ENCODE results near the gene CLEC4F. TPM values are rescaled to one million over a fixed set of nuclear protein-coding genes. Genes with fewer than 3 reads are reported as not detected.

Gene CLEC4F
- total and polyA plus RNA-seq, 10 of the 15 experiments (the other 5 are each of a cell fraction or from before 2014, with no cell fraction given) = 0.03 TPM; not detected in 9

DNA sequence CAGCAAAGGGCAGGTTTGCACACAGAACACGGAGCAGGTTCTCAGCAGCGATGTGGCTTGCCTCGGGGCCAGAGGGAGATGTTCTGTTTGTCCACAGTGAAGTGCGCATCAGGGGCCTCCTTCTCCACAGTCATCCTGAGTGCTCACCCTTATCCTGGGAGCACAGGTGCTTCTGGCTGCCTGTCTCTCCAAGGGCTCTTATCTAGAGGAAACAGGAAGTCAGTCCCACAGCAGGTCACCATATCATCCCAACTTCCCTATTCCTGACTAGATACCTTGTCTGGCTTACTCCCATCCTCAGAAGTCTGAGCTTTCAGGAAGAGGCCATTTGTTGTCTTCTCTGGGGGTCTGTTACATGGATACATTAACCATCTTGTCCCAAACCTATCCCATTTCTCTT is 15.2 kb upstream of the CLEC4F start, which contains the start of gene CD207:
Gene CD207 (minus strand): TSS at position 174 of the 400 bp plus-strand sequence. CDS start 40 bp downstream, at position 134.
- Histone ChIP-seq H4K20me1 (ENCODE audit: control insufficient read depth, insufficient read depth) (no peaks in the 10 kb centered on the region), H3K27me3 (replicated peaks in 1 of 2; ENCODE audit: control insufficient read depth in 2 of 2, insufficient read depth in 2 of 2, low read length in 1 of 2) (peaks cover 0 to 2% of the 10 kb centered on the region in 2 experiments; a peak in 1 of 4 replicates), H3K9ac (ENCODE audit: control insufficient read depth, insufficient read depth, low read length) (no peak within 1 kb of the TSS), H3K36me3 (ENCODE audit: control insufficient read depth in 2 of 2, insufficient read depth in 2 of 2, low read length in 1 of 2) (no peaks in the 10 kb centered on the region), H3K9me3 (replicated peaks; ENCODE audit: control insufficient read depth, insufficient read depth, low read length) (no peaks in the 10 kb centered on the region), H3K4me3 (no peak within 1 kb of the TSS), H3K79me2 (ENCODE audit: control insufficient read depth, insufficient read depth, low read length) (no peaks in the 10 kb centered on the region), H2AFZ (ENCODE audit: control insufficient read depth, low read depth, low read length) (no peak within 1 kb of the TSS), H3K4me1 (ENCODE audit: control insufficient read depth, insufficient read depth, low read length) (no peaks in the 10 kb centered on the region), H3K4me2 (ENCODE audit: control insufficient read depth, insufficient read depth) (no peak within 1 kb of the TSS), H3K27ac (ENCODE audit: control insufficient read depth, insufficient read depth) (no peak within 1 kb of the TSS)
- ChIA-PET SMC1A (ENCODE audit: uncharacterized antibody, unreplicated experiment) (no interaction called here), RAD21 (ENCODE audit: unreplicated experiment) (no interaction called here), POLR2A (no interaction called here), CTCF (no interaction called here)
- FAIRE-seq (no peak), ATAC-seq (no peak), DNase-seq (ENCODE audit: low read depth, low spot score) (no peak)
- no TSS peak for BruUV-seq (replicated peaks)
- in situ Hi-C loops (cut with MboI) (no loop called here), intact Hi-C loops (cut with micrococcal nuclease; ENCODE audit: unreplicated experiment) (no loop called here)
- WGBS (ENCODE audit: insufficient coverage, insufficient replicate concordance, low lambda C conversion rate, missing lambda C conversion rate) = 15% methylated on average over 4 of the region's 4 CpGs
- TF ChIP-seq IKZF1 (conservative IDR thresholded peaks at IDR 0.05) (no peak), MEF2B (IDR thresholded peaks at IDR 0.05; ENCODE audit: partially characterized antibody, poor library complexity, severe bottlenecking) (no peak), RAD21 (IDR thresholded peaks at IDR 0.05; ENCODE audit: insufficient read depth, low read depth, low read length) (no peak), MTA2 (IDR thresholded peaks at IDR 0.05; ENCODE audit: low read depth) (no peak)

DNA sequence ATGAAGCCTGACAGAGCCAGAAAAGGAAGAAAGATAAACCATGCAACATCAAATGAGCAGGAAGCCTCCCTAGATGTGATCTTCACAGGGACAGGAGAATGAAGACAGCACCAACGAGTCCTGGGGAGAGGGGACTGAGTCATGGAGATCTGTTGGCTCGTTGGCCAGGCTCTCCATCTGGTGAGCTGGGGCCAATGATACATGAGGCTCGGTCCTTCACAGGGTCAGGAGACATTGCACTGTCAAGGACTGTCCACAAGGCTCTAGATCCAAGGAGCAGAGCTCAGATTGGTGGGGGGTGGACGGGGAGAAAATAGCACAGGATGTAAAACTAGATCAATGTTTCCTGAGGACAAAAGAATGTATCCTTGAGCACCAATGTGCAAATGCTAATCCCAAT is 14.5 kb upstream of the CLEC4F start:
- Histone ChIP-seq H3K27ac (ENCODE audit: control insufficient read depth, insufficient read depth) (no peak overlapping the region), H4K20me1 (ENCODE audit: control insufficient read depth, insufficient read depth) (no peaks in the 10 kb centered on the region), H3K27me3 (replicated peaks in 1 of 2; ENCODE audit: control insufficient read depth in 2 of 2, insufficient read depth in 2 of 2, low read length in 1 of 2) (peaks cover 0 to 2% of the 10 kb centered on the region in 2 experiments; a peak in 1 of 4 replicates), H3K4me2 (ENCODE audit: control insufficient read depth, insufficient read depth) (no peak overlapping the region), H2AFZ (ENCODE audit: control insufficient read depth, low read depth, low read length) (no peak overlapping the region), H3K9ac (ENCODE audit: control insufficient read depth, insufficient read depth, low read length) (no peak overlapping the region), H3K4me1 (ENCODE audit: control insufficient read depth, insufficient read depth, low read length) (no peaks in the 10 kb centered on the region), H3K79me2 (ENCODE audit: control insufficient read depth, insufficient read depth, low read length) (no peaks in the 10 kb centered on the region), H3K36me3 (ENCODE audit: control insufficient read depth in 2 of 2, insufficient read depth in 2 of 2, low read length in 1 of 2) (no peaks in the 10 kb centered on the region), H3K9me3 (replicated peaks; ENCODE audit: control insufficient read depth, insufficient read depth, low read length) (no peaks in the 10 kb centered on the region), H3K4me3 (no peak overlapping the region)
- ATAC-seq (no peak), DNase-seq (ENCODE audit: low read depth, low spot score) (no peak), FAIRE-seq (no peak)
- CTCF ChIA-PET = no interaction called here
- POLR2A ChIA-PET = no interaction called here
- RAD21 ChIA-PET (ENCODE audit: unreplicated experiment) = no interaction called here
- SMC1A ChIA-PET (ENCODE audit: uncharacterized antibody, unreplicated experiment) = no interaction called here
- no TSS peak for BruUV-seq (replicated peaks)
- in situ Hi-C loops (cut with MboI) (no loop called here), intact Hi-C loops (cut with micrococcal nuclease; ENCODE audit: unreplicated experiment) (no loop called here)
- WGBS (ENCODE audit: insufficient coverage, insufficient replicate concordance, low lambda C conversion rate, missing lambda C conversion rate) = 3% methylated on average over 4 of the region's 4 CpGs
- TF ChIP-seq, protein P1, sequence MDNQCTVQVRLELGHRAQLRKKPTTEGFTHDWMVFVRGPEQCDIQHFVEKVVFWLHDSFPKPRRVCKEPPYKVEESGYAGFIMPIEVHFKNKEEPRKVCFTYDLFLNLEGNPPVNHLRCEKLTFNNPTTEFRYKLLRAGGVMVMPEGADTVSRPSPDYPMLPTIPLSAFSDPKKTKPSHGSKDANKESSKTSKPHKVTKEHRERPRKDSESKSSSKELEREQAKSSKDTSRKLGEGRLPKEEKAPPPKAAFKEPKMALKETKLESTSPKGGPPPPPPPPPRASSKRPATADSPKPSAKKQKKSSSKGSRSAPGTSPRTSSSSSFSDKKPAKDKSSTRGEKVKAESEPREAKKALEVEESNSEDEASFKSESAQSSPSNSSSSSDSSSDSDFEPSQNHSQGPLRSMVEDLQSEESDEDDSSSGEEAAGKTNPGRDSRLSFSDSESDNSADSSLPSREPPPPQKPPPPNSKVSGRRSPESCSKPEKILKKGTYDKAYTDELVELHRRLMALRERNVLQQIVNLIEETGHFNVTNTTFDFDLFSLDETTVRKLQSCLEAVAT (IDR thresholded peaks at IDR 0.05) = no peak
- TF ChIP-seq SMAD5 (IDR thresholded peaks at IDR 0.05; ENCODE audit: low read depth) (no peak), SIN3A (IDR thresholded peaks at IDR 0.05; ENCODE audit: low read depth, low read length) (no peak), YBX1 (IDR thresholded peaks at IDR 0.05) (no peak), NFYB (IDR thresholded peaks at IDR 0.05; ENCODE audit: insufficient read depth, low read depth, low read length) (no peak), WRNIP1 (IDR thresholded peaks at IDR 0.05; ENCODE audit: borderline replicate concordance, low read depth, low read length) (no peak), RAD51 (IDR thresholded peaks at IDR 0.05) (no peak), KDM1A (IDR thresholded peaks at IDR 0.05; ENCODE audit: borderline replicate concordance) (no peak), CBX3 (IDR thresholded peaks at IDR 0.05; ENCODE audit: borderline replicate concordance, low read depth) (no peak), NFIC (IDR thresholded peaks at IDR 0.05; ENCODE audit: low read depth, low read length) (no peak), KAT2A (conservative IDR thresholded peaks at IDR 0.05; ENCODE audit: control insufficient read depth, low read depth, low read length) (no peak), CBFB (IDR thresholded peaks at IDR 0.05; ENCODE audit: low read depth) (no peak)
- TF ChIP-seq, protein P2, sequence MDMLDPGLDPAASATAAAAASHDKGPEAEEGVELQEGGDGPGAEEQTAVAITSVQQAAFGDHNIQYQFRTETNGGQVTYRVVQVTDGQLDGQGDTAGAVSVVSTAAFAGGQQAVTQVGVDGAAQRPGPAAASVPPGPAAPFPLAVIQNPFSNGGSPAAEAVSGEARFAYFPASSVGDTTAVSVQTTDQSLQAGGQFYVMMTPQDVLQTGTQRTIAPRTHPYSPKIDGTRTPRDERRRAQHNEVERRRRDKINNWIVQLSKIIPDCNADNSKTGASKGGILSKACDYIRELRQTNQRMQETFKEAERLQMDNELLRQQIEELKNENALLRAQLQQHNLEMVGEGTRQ (IDR thresholded peaks at IDR 0.05; ENCODE audit: borderline replicate concordance, low read depth, low read length) = no peak
